Left cardiac atrium (tissue), 4 donors: ENCODE results near the gene WDR6. TPM values are rescaled to one million over a fixed set of nuclear protein-coding genes. Genes with fewer than 3 reads are reported as not detected.

ENCODE experiments used
- ATAC-seq, 2 donors: fragments of 200-7000 bp; cut with Tn5 transposase; one replicate each; pipeline ENCODE4 v1.9.1; 2020; ENCODE audit warnings: mild to moderate bottlenecking in 2 of 2, moderate library complexity in 2 of 2
- DNase-seq: peaks from one replicate; pipeline ENCODE4 v3.0.0-alpha.2; 2020
- intact Hi-C, 2 donors: fragments of 100-400 bp; cut with DNase I; formaldehyde crosslinking; loops; one replicate each; pipeline versions ENCODE4 v1.14.1 to v1.15.1; 2022 to 2023
- total RNA-seq, 2 donors: library from RNA; stranded (reverse); fragmentation: NEBNext Ultra II Directional; extraction: Animal tissue kit (Norgen Biotek cat#: 25700); gene quantifications; one replicate each; pipeline ENCODE4 v1.2.1, GENCODE V29; 2021
- donor health status: DM: no; HTN: yes; CAD: no.
- donor health status: DM: no; HTN: yes; CAD: no; lungs with severe emphysema.
- donor health status: DM: yes; HTN: yes; CAD: no.
- donor health status: Dilated cardiomyopathy.

WDR6 gene
- total RNA-seq, 2 donors from 2014 or later, result 76.1 to 77.1 TPM

- no peak for DNase-seq
- intact Hi-C loops, result no loop called here
- no peak for ATAC-seq
These were observed 15.5 kb downstream of the WDR6 start for GRCh38 chr3:49022688-49023171.

GRCh38 chr3:49023775-49024174 lies 16.6 kb downstream of the WDR6 start:
- intact Hi-C loops, result no loop called here
- DNase-seq (no peak), ATAC-seq (no peak)

GRCh38 chr3:49024449-49024848 lies 17.3 kb downstream of the WDR6 start:
- DNase-seq, result no peak
- no peak for ATAC-seq
- intact Hi-C loops, result no loop called here

GRCh38 chr3:49025005-49025792 lies 18.0 kb downstream of the WDR6 start:
- ATAC-seq (no peak), DNase-seq (no peak)
- intact Hi-C loops, result no loop called here

- DNase-seq (no peak), ATAC-seq (no peak)
- intact Hi-C loops, result no loop called here
These were observed 18.8 kb downstream of the WDR6 start for GRCh38 chr3:49025793-49026520.

- ATAC-seq (no peak), DNase-seq (no peak)
- intact Hi-C loops, result no loop called here
These were observed 19.3 kb downstream of the WDR6 start for GRCh38 chr3:49026536-49026935.

GRCh38 chr3:49027634-49028033 lies 20.4 kb downstream of the WDR6 start:
- DNase-seq, result no peak
- intact Hi-C loops, result no loop called here
- ATAC-seq, result no peak

GRCh38 chr3:49028298-49028672 lies 21.1 kb downstream of the WDR6 start:
- no peak for ATAC-seq
- DNase-seq, result no peak
- intact Hi-C loops, result no loop called here

- peak; percentile 95 for DNase-seq
- intact Hi-C loops, result no loop called here
- ATAC-seq, result peak; percentile 92 to 97
These were observed 21.7 kb downstream of the WDR6 start, which contains the start of gene IMPDH2 for GRCh38 chr3:49028673-49029562. Gene IMPDH2, minus strand, starts transcription at chr3:49029398. Its CDS starts 48 bp downstream, at chr3:49029350.

- ATAC-seq (no peak), DNase-seq (no peak)
- intact Hi-C loops, result no loop called here
These were observed 22.3 kb downstream of the WDR6 start for GRCh38 chr3:49029563-49029884.

GRCh38 chr3:49030321-49030720 lies 23.1 kb downstream of the WDR6 start:
- intact Hi-C loops, result no loop called here
- no peak for ATAC-seq
- no peak for DNase-seq

- peak in 1 of 2 donors; percentile 5 for ATAC-seq
- intact Hi-C loops, result no loop called here
- no peak for DNase-seq
These were observed 25.6 kb downstream of the WDR6 start for GRCh38 chr3:49032646-49033304.

GRCh38 chr3:49034650-49035049 lies 27.5 kb downstream of the WDR6 start:
- DNase-seq (no peak), ATAC-seq (no peak)
- intact Hi-C loops, result no loop called here

GRCh38 chr3:49035281-49035680 lies 28.1 kb downstream of the WDR6 start:
- ATAC-seq, result no peak
- intact Hi-C loops, result no loop called here
- no peak for DNase-seq

GRCh38 chr3:49053543-49053942 lies 46.4 kb downstream of the WDR6 start:
- DNase-seq (no peak), ATAC-seq (no peak)
- intact Hi-C loops, result no loop called here

- ATAC-seq, result no peak
- intact Hi-C loops, result no loop called here
These were observed 47.2 kb downstream of the WDR6 start for GRCh38 chr3:49054344-49054862.

GRCh38 chr3:49057268-49057667 lies 50.1 kb downstream of the WDR6 start:
- DNase-seq (no peak), ATAC-seq (no peak)
- intact Hi-C loops, result no loop called here

More at GRCh38 chr3:49054344-49054862, 47.2 kb downstream of the WDR6 start:
- no peak for DNase-seq

GRCh38 chr3:49058011-49058410 lies 50.8 kb downstream of the WDR6 start:
- DNase-seq (no peak), ATAC-seq (no peak)
- intact Hi-C loops, result no loop called here
